Measurements from ENCODE around the gene WDR70.

GRCh38 chr5:37478121-37478894 is 99.2 kb downstream of the WDR70 start:
- TF ChIP-seq POLR2A (IDR thresholded peaks at IDR 0.05; ENCODE audit: low read depth, low read length) (no peak), POLR2AphosphoS5 (IDR thresholded peaks at IDR 0.05; ENCODE audit: low read depth, low read length) (no peak), SPI1 (IDR thresholded peaks at IDR 0.05; ENCODE audit: low read depth, low read length) (no peak), TAF1 (IDR thresholded peaks at IDR 0.05; ENCODE audit: low read depth, low read length) (no peak)

Measured in GM12891 (cell line).